Glomerular visceral epithelial cell (primary cell): ENCODE data around the gene TRIM69.

Source experiments
- DNase-seq: peaks from one replicate; pipeline ENCODE4 v3.0.0-alpha.2; 2016; ENCODE audit errors: extremely low spot score

The TRIM69 gene

DNA sequence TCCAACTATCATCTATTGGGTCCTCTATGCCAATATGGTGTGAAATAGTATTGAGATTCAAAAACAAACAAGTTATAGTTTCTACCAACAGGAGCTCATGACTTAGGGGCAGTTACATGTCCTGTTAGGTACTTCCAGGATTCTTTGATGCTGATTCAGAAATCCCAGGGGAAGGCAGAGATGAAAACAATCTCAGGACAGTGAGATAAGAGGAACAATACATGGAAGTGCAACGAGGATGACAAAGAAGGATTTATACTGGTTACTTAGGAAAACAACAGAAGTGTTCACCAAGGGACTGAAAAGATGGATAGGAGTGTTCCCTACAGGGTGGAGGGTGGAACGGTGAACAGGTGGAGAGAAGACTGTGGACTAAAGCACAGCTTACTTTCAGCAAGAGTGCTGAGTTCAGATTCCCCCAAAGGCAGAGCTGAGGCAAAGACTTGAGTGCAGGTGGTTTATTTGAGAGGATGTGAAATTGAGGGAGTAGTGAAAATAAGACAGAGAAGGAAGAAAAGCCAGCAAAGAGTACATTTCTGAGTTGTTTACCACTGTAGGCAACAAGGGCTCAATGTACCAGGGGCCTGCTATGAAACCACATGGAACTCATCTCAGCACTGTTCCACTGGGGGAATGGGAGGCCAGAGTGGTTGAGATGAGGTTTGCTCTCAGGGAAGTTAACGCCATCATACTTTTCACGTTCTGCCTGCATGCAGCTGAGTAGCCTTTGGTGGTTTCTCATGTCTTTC, 68.1 kb downstream of the TRIM69 start:
- no peak for DNase-seq

DNA sequence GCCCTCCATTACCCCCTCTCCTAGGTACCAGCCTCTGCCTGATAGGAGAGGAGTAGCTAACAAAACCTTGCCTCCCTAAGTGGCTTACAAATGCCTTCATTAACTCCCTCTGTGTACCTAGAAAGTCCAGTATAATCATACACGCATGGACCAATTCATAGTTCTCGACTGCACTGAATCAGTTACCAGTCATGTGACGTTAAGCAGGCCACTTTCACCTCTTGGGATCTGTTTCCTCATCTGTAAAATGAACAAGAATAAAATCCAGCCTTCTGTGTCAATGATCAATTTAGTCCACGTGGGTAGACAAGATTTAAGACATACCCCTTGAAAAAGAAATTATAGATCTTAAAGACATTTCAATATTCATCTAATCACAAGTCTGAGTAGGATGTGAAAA, 72.2 kb downstream of the TRIM69 start:
- DNase-seq, result no peak

GRCh38 chr15:44810237-44810636, 73.9 kb downstream of the TRIM69 start:
- DNase-seq, result no peak

- no peak for DNase-seq
Measured at GRCh38 chr15:44811337-44811736, 75.0 kb downstream of the TRIM69 start.

- DNase-seq, result no peak
Measured at GRCh38 chr15:44812029-44812517, 75.7 kb downstream of the TRIM69 start.

GRCh38 chr15:44813231-44813630, 76.9 kb downstream of the TRIM69 start:
- no peak for DNase-seq
